ENCODE measurements around the gene POU2AF1.

The POU2AF1 gene

GRCh38 chr11:111351374-111352055 is 27.6 kb downstream of the POU2AF1 start:
- Histone ChIP-seq H3K9me3 (ENCODE audit: insufficient read depth, low read depth, low read length) (no peaks in the 10 kb centered on the region), H3K27me3 (ENCODE audit: insufficient read depth, low read length, poor library complexity, severe bottlenecking) (no peaks in the 10 kb centered on the region), H3K4me3 (ENCODE audit: low read length, poor library complexity, severe bottlenecking) (no peak overlapping the region), H3K9ac (ENCODE audit: low read depth, low read length, poor library complexity, severe bottlenecking) (no peak overlapping the region), H3K4me2 (ENCODE audit: low read depth, low read length, poor library complexity, severe bottlenecking) (no peak overlapping the region), H4K20me1 (ENCODE audit: insufficient read depth, low read length, poor library complexity, severe bottlenecking) (no peaks in the 10 kb centered on the region), H3K36me3 (ENCODE audit: insufficient read depth, low read length) (no peaks in the 10 kb centered on the region), H3K4me1 (ENCODE audit: insufficient read depth, low read length, poor library complexity, severe bottlenecking) (peaks cover 14% of the 10 kb centered on the region), H2AFZ (ENCODE audit: low read length) (no peak overlapping the region), H3K79me2 (ENCODE audit: insufficient read depth, low read length) (no peaks in the 10 kb centered on the region), H3K9me2 (replicated peaks; ENCODE audit: low read depth, low read length) (no peaks in the 10 kb centered on the region), H3F3A (ENCODE audit: low read depth) (no peaks in the 10 kb centered on the region)
- TF ChIP-seq EZH2phosphoT487 (IDR thresholded peaks at IDR 0.05; ENCODE audit: borderline replicate concordance) (no peak), CTCF (conservative IDR thresholded peaks at IDR 0.05; ENCODE audit: low read length) (no peak)

GRCh38 chr11:111350811-111351210 is 28.3 kb downstream of the POU2AF1 start:
- H3F3A ChIP-seq (ENCODE audit: low read depth), result no peaks in the 10 kb centered on the region
- H3K4me3 ChIP-seq (ENCODE audit: low read length, poor library complexity, severe bottlenecking), result no peak overlapping the region
- no peak overlapping the region for H3K9ac ChIP-seq (ENCODE audit: low read depth, low read length, poor library complexity, severe bottlenecking)
- no peaks in the 10 kb centered on the region for H3K27me3 ChIP-seq (ENCODE audit: insufficient read depth, low read length, poor library complexity, severe bottlenecking)
- no peaks in the 10 kb centered on the region for H3K36me3 ChIP-seq (ENCODE audit: insufficient read depth, low read length)
- H4K20me1 ChIP-seq (ENCODE audit: insufficient read depth, low read length, poor library complexity, severe bottlenecking), result no peaks in the 10 kb centered on the region
- no peaks in the 10 kb centered on the region for H3K9me3 ChIP-seq (ENCODE audit: insufficient read depth, low read depth, low read length)
- TF ChIP-seq CTCF (conservative IDR thresholded peaks at IDR 0.05; ENCODE audit: low read length), result no peak
- H3K79me2 ChIP-seq (ENCODE audit: insufficient read depth, low read length), result no peaks in the 10 kb centered on the region
- H3K4me1 ChIP-seq (ENCODE audit: insufficient read depth, low read length, poor library complexity, severe bottlenecking), result peaks cover 14% of the 10 kb centered on the region
- no peak overlapping the region for H2AFZ ChIP-seq (ENCODE audit: low read length)
- H3K9me2 ChIP-seq (replicated peaks; ENCODE audit: low read depth, low read length), result no peaks in the 10 kb centered on the region
- no peak overlapping the region for H3K4me2 ChIP-seq (ENCODE audit: low read depth, low read length, poor library complexity, severe bottlenecking)

GRCh38 chr11:111349191-111349695 is 29.8 kb downstream of the POU2AF1 start:
- H3F3A ChIP-seq (ENCODE audit: low read depth), result no peaks in the 10 kb centered on the region
- H3K9me2 ChIP-seq (replicated peaks; ENCODE audit: low read depth, low read length), result no peaks in the 10 kb centered on the region
- H3K4me3 ChIP-seq (ENCODE audit: low read length, poor library complexity, severe bottlenecking), result no peak overlapping the region
- no peaks in the 10 kb centered on the region for H4K20me1 ChIP-seq (ENCODE audit: insufficient read depth, low read length, poor library complexity, severe bottlenecking)
- no peaks in the 10 kb centered on the region for H3K79me2 ChIP-seq (ENCODE audit: insufficient read depth, low read length)
- no peaks in the 10 kb centered on the region for H3K4me1 ChIP-seq (ENCODE audit: insufficient read depth, low read length, poor library complexity, severe bottlenecking)
- H3K4me2 ChIP-seq (ENCODE audit: low read depth, low read length, poor library complexity, severe bottlenecking), result no peak overlapping the region
- no peaks in the 10 kb centered on the region for H3K36me3 ChIP-seq (ENCODE audit: insufficient read depth, low read length)
- TF ChIP-seq CTCF (conservative IDR thresholded peaks at IDR 0.05; ENCODE audit: low read length) (no peak), EZH2phosphoT487 (IDR thresholded peaks at IDR 0.05; ENCODE audit: borderline replicate concordance) (no peak)
- H3K9me3 ChIP-seq (ENCODE audit: insufficient read depth, low read depth, low read length), result no peaks in the 10 kb centered on the region
- H2AFZ ChIP-seq (ENCODE audit: low read length), result no peak overlapping the region
- H3K9ac ChIP-seq (ENCODE audit: low read depth, low read length, poor library complexity, severe bottlenecking), result no peak overlapping the region
- H3K27me3 ChIP-seq (ENCODE audit: insufficient read depth, low read length, poor library complexity, severe bottlenecking), result no peaks in the 10 kb centered on the region
